ENCODE measurements around the gene CHRM1. TPM values are rescaled to one million over a fixed set of nuclear protein-coding genes. Genes with fewer than 3 reads are reported as not detected.
"Not testable (repeated sequence)": the region's sequence is repeated elsewhere in the genome, so short reads cannot be mapped to it uniquely, and the experiment has no call there.

CHRM1 gene
- total RNA-seq, 1 experiment from 2014 or later, result not detected

- H2BK5ac ChIP-seq (ENCODE audit: insufficient read length, low read length), result no peak overlapping the region
- H3K9me3 ChIP-seq (ENCODE audit: control insufficient read depth, low read depth, low read length), result no peaks in the 10 kb centered on the region
- Mint-ChIP-seq H3K4me3 (no peak overlapping the region; a peak in 1 of 5 replicates), H3K9me3 (no peaks in the 10 kb centered on the region), H3K27me3 (ENCODE audit: low read depth) (no peaks in the 10 kb centered on the region), H3K27ac (peak overlapping the region in 1 of 3 experiments; percentile 61; a peak in 1 of 7 replicates), H3K4me1 (peaks cover 37 to 46% of the 10 kb centered on the region in 2 experiments), H3K36me3 (ENCODE audit: insufficient read depth in 1 of 3, low read depth in 3 of 3) (peaks cover 33 to 61% (median 45%) of the 10 kb centered on the region in 3 experiments; a peak in 6 of 7 replicates)
- H3K23me2 ChIP-seq (ENCODE audit: insufficient read length, low read depth, low read length, poor library complexity, severe bottlenecking), result no peaks in the 10 kb centered on the region
- no peak overlapping the region for H2BK12ac ChIP-seq (ENCODE audit: insufficient read length, low read depth, low read length)
- no peak for TF ChIP-seq CTCF (conservative IDR thresholded peaks at IDR 0.05)
- no peak overlapping the region for H3K18ac ChIP-seq (ENCODE audit: insufficient read length, low read depth, low read length)
- no peak overlapping the region for H3K9ac ChIP-seq (ENCODE audit: extremely low read depth, insufficient read length, low read length)
- H3K79me2 ChIP-seq (ENCODE audit: insufficient read depth, low read length), result peaks cover 49% of the 10 kb centered on the region
- H2BK15ac ChIP-seq (ENCODE audit: low read depth, low read length), result no peak overlapping the region
- H4K8ac ChIP-seq (replicated peaks; ENCODE audit: insufficient read length, low read depth, low read length), result no peak overlapping the region
- H3K56ac ChIP-seq (ENCODE audit: insufficient read length, low read depth, low read length), result no peak overlapping the region
- no peak overlapping the region for H4K5ac ChIP-seq (ENCODE audit: insufficient read length, low read depth, low read length)
- H4K91ac ChIP-seq (ENCODE audit: insufficient read length, low read depth, low read length), result no peak overlapping the region
- H3K4ac ChIP-seq (ENCODE audit: low read depth, low read length), result no peak overlapping the region
- no peaks in the 10 kb centered on the region for H4K20me1 ChIP-seq (ENCODE audit: control insufficient read depth, insufficient read depth, insufficient read length)
- no peaks in the 10 kb centered on the region; the same call in 1 of the 2 replicates for H3K4me1 ChIP-seq (ENCODE audit: insufficient read depth, low read length)
- no peak overlapping the region for H2BK20ac ChIP-seq (ENCODE audit: low read depth, low read length, poor library complexity, severe bottlenecking)
- no peak overlapping the region for H2BK120ac ChIP-seq (ENCODE audit: low read depth, low read length, poor library complexity, severe bottlenecking)
- H2AFZ ChIP-seq (ENCODE audit: low read length), result no peak overlapping the region
- no peak overlapping the region for H3K4me2 ChIP-seq (ENCODE audit: insufficient read depth, insufficient read length, low read length)
- no CpG with 5 or more reads among the region's 4 CpGs for WGBS (ENCODE audit: extremely low coverage, insufficient read length, low lambda C conversion rate)
- no peak overlapping the region for H3T11ph ChIP-seq (ENCODE audit: low read length)
- no peak overlapping the region for H3K27ac ChIP-seq (ENCODE audit: insufficient read length, low read depth, low read length)
- no peak overlapping the region for H2AK5ac ChIP-seq (ENCODE audit: insufficient read length, low read length)
- no peaks in the 10 kb centered on the region for H3K27me3 ChIP-seq (ENCODE audit: insufficient read depth, low read length)
- peaks cover 6% of the 10 kb centered on the region for H3K79me1 ChIP-seq (ENCODE audit: insufficient read depth, low read depth, low read length, poor library complexity, severe bottlenecking)
- no peak for DNase-seq
- H3K14ac ChIP-seq (ENCODE audit: insufficient read depth, low read length), result no peak overlapping the region
- no peak overlapping the region for H3K23ac ChIP-seq (ENCODE audit: insufficient read length, low read depth, low read length)
These were observed 57.4 kb downstream of the CHRM1 start for GRCh38 chr11:62863687-62864335.

- not testable (repeated sequence) for H2AK5ac ChIP-seq (ENCODE audit: insufficient read length, low read length); H3K56ac ChIP-seq (ENCODE audit: insufficient read length, low read depth, low read length); H3T11ph ChIP-seq (ENCODE audit: low read length); H3K9me3 Mint-ChIP-seq; DNase-seq; H2BK20ac ChIP-seq (ENCODE audit: low read depth, low read length, poor library complexity, severe bottlenecking); H3K27ac ChIP-seq (ENCODE audit: insufficient read length, low read depth, low read length); H4K8ac ChIP-seq (replicated peaks; ENCODE audit: insufficient read length, low read depth, low read length); H3K9ac ChIP-seq (ENCODE audit: extremely low read depth, insufficient read length, low read length); H2BK15ac ChIP-seq (ENCODE audit: low read depth, low read length); H2BK120ac ChIP-seq (ENCODE audit: low read depth, low read length, poor library complexity, severe bottlenecking); H3K14ac ChIP-seq (ENCODE audit: insufficient read depth, low read length); H2BK12ac ChIP-seq (ENCODE audit: insufficient read length, low read depth, low read length); H3K9me3 ChIP-seq (ENCODE audit: control insufficient read depth, low read depth, low read length); H3K18ac ChIP-seq (ENCODE audit: insufficient read length, low read depth, low read length); H3K4me1 ChIP-seq (ENCODE audit: insufficient read depth, low read length); H2BK5ac ChIP-seq (ENCODE audit: insufficient read length, low read length); H3K23ac ChIP-seq (ENCODE audit: insufficient read length, low read depth, low read length); H4K20me1 ChIP-seq (ENCODE audit: control insufficient read depth, insufficient read depth, insufficient read length); H2AFZ ChIP-seq (ENCODE audit: low read length); H3K27me3 ChIP-seq (ENCODE audit: insufficient read depth, low read length); H4K91ac ChIP-seq (ENCODE audit: insufficient read length, low read depth, low read length); H3K27me3 Mint-ChIP-seq (ENCODE audit: low read depth); H3K79me1 ChIP-seq (ENCODE audit: insufficient read depth, low read depth, low read length, poor library complexity, severe bottlenecking); H4K5ac ChIP-seq (ENCODE audit: insufficient read length, low read depth, low read length); H3K4ac ChIP-seq (ENCODE audit: low read depth, low read length)
- WGBS (ENCODE audit: extremely low coverage, insufficient read length, low lambda C conversion rate), result no CpG with 5 or more reads among the region's 16 CpGs
- peaks cover 33 to 59% (median 42%) of the 10 kb centered on the region in 3 experiments for H3K36me3 Mint-ChIP-seq (ENCODE audit: insufficient read depth in 1 of 3, low read depth in 3 of 3)
- peaks cover 50 to 63% of the 10 kb centered on the region in 2 experiments for H3K4me1 Mint-ChIP-seq
- H3K4me3 Mint-ChIP-seq, result peak overlapping the region in 1 of 2 experiments; percentile 68; a peak in 2 of 5 replicates
- Histone ChIP-seq H3K4me2 (ENCODE audit: insufficient read depth, insufficient read length, low read length) (peak overlapping the region; percentile 24), H3K79me2 (ENCODE audit: insufficient read depth, low read length) (peaks cover 56% of the 10 kb centered on the region), H3K23me2 (ENCODE audit: insufficient read length, low read depth, low read length, poor library complexity, severe bottlenecking) (peaks cover 11% of the 10 kb centered on the region)
- H3K27ac Mint-ChIP-seq, result peak overlapping the region; percentile 70 to 98 (median 95); a peak in 6 of 7 replicates
These were observed 59.5 kb downstream of the CHRM1 start for GRCh38 chr11:62861564-62862192.
